ENCODE measurements around the gene COLEC12. TPM values are rescaled to one million over a fixed set of nuclear protein-coding genes. Genes with fewer than 3 reads are reported as not detected.

COLEC12 gene
- total RNA-seq, 4 donors from 2014 or later = 5.1 to 14.5 (median 6.9) TPM

GRCh38 chr18:369224-370015 lies 131.1 kb downstream of the COLEC12 start:
- TF ChIP-seq CTCF (IDR thresholded peaks at IDR 0.05) (no peak), POLR2A (IDR thresholded peaks at IDR 0.05) (no peak)
- 83 to 84% methylated on average over 11 of the region's 11 CpGs for WGBS, 2 donors
- H3K4me3 ChIP-seq (ENCODE audit: low read depth, poor library complexity, severe bottlenecking) = no peak overlapping the region
- no peak for DNase-seq (ENCODE audit: low spot score in 2 of 2)
- intact Hi-C loops (cut with DNase I; ENCODE audit: low total_unique reads) = no loop called here

- H3K4me3 ChIP-seq (ENCODE audit: low read depth, poor library complexity, severe bottlenecking) = no peak overlapping the region
- DNase-seq (ENCODE audit: low spot score in 2 of 2) = no peak
- WGBS, 2 donors = 86 to 95% methylated on average over 9 of the region's 9 CpGs
- intact Hi-C loops (cut with DNase I; ENCODE audit: low total_unique reads) = no loop called here
- no peak for TF ChIP-seq CTCF (IDR thresholded peaks at IDR 0.05)
- no peak for TF ChIP-seq POLR2A (IDR thresholded peaks at IDR 0.05)
Observed at GRCh38 chr18:366466-367061, 133.9 kb downstream of the COLEC12 start.

GRCh38 chr18:365651-366050 lies 134.8 kb downstream of the COLEC12 start:
- H3K4me3 ChIP-seq (ENCODE audit: low read depth, poor library complexity, severe bottlenecking) = no peak overlapping the region
- TF ChIP-seq CTCF (IDR thresholded peaks at IDR 0.05) = no peak
- no peak for TF ChIP-seq POLR2A (IDR thresholded peaks at IDR 0.05)
- no peak for DNase-seq (ENCODE audit: low spot score in 2 of 2)
- intact Hi-C loops (cut with DNase I; ENCODE audit: low total_unique reads) = no loop called here
- 91 to 94% methylated on average over 6 of the region's 6 CpGs for WGBS, 2 donors

- TF ChIP-seq CTCF (IDR thresholded peaks at IDR 0.05) = no peak
- TF ChIP-seq POLR2A (IDR thresholded peaks at IDR 0.05) = no peak
- H3K4me3 ChIP-seq (ENCODE audit: low read depth, poor library complexity, severe bottlenecking) = no peak overlapping the region
- DNase-seq (ENCODE audit: low spot score in 2 of 2) = no peak
- 53 to 70% methylated on average over 2 of the region's 2 CpGs for WGBS, 2 donors
- intact Hi-C loops (cut with DNase I; ENCODE audit: low total_unique reads) = no loop called here
Observed at GRCh38 chr18:364256-364826, 136.2 kb downstream of the COLEC12 start.

- WGBS, 2 donors = 48 to 56% methylated on average over 11 of the region's 11 CpGs
- no peak for TF ChIP-seq CTCF (IDR thresholded peaks at IDR 0.05)
- intact Hi-C loops (cut with DNase I; ENCODE audit: low total_unique reads) = no loop called here
- no peak for DNase-seq (ENCODE audit: low spot score in 2 of 2)
- H3K4me3 ChIP-seq (ENCODE audit: low read depth, poor library complexity, severe bottlenecking) = no peak overlapping the region
Observed at GRCh38 chr18:363301-364085, 137.0 kb downstream of the COLEC12 start.

All from lower leg skin (tissue), 4 donors.